Activated B cell treated with CpG ODN at 0.5 μM for 24 hours (primary cell): Measurements from ENCODE around the gene POLL. TPM values are rescaled to one million over a fixed set of nuclear protein-coding genes. Genes with fewer than 3 reads are reported as not detected.
A peak's percentile ranks its signal among the peaks of the same experiment; 100 is the strongest.
"Not testable (repeated sequence)": the region's sequence is repeated elsewhere in the genome, so short reads cannot be mapped to it uniquely, and the experiment has no call there.

Experiments used
- ATAC-seq: fragments of 200-7000 bp; cut with Tn5 transposase; one replicate; pipeline ENCODE4 v1.10.0; 2021; ENCODE audit warnings: low read depth, mild to moderate bottlenecking, moderate library complexity
- CTCF ChIA-PET: fragments of 350-600 bp; sonication (Branson Sonifier 250); formaldehyde crosslinking; loops from one replicate; lab custom pipeline; 2021; ENCODE audit warnings: antibody characterized with exemption; lab: Charles Lee
- POLR2A ChIA-PET: fragments of 350-600 bp; sonication (Branson Sonifier 250); formaldehyde crosslinking; loops from one replicate; lab custom pipeline; 2021; ENCODE audit warnings: antibody characterized with exemption; lab: Charles Lee
- DNase-seq: peaks from one replicate; pipeline ENCODE4 v3.0.0; 2022
- H3K27ac Mint-ChIP-seq: one replicate; pipeline ENCODE4 v1.8.0; 2020; ENCODE audit warnings: mixed read lengths
- H3K27me3 Mint-ChIP-seq: one replicate; pipeline ENCODE4 v1.8.0; 2021; ENCODE audit warnings: mixed read lengths
- H3K36me3 Mint-ChIP-seq: one replicate; pipeline ENCODE4 v1.8.0; 2021; ENCODE audit warnings: low read depth, mixed read lengths
- H3K4me1 Mint-ChIP-seq: one replicate; pipeline ENCODE4 v1.8.0; 2021; ENCODE audit warnings: mixed read lengths
- H3K4me3 Mint-ChIP-seq: one replicate; pipeline ENCODE4 v1.8.0; 2020; ENCODE audit warnings: mild to moderate bottlenecking, mixed read lengths
- H3K9me3 Mint-ChIP-seq: one replicate; pipeline ENCODE4 v1.8.0; 2020; ENCODE audit warnings: mixed read lengths
- CTCF ChIP-seq: fragments of 200-600 bp; IDR thresholded peaks from one replicate; pipeline ENCODE4 v1.8.0; 2022; ENCODE audit warnings: antibody characterized with exemption, mild to moderate bottlenecking
- intact Hi-C: fragments of 100-400 bp; cut with micrococcal nuclease; formaldehyde crosslinking; loops from one replicate; pipeline ENCODE4 v1.15.1; 2024
- total RNA-seq: library from RNA; stranded (reverse); gene quantifications from 2 replicates; pipeline ENCODE4 v1.2.3, GENCODE V29; 2022

The POLL gene
- 35.0 and 39.5 TPM in 2 replicates for total RNA-seq

DNA sequence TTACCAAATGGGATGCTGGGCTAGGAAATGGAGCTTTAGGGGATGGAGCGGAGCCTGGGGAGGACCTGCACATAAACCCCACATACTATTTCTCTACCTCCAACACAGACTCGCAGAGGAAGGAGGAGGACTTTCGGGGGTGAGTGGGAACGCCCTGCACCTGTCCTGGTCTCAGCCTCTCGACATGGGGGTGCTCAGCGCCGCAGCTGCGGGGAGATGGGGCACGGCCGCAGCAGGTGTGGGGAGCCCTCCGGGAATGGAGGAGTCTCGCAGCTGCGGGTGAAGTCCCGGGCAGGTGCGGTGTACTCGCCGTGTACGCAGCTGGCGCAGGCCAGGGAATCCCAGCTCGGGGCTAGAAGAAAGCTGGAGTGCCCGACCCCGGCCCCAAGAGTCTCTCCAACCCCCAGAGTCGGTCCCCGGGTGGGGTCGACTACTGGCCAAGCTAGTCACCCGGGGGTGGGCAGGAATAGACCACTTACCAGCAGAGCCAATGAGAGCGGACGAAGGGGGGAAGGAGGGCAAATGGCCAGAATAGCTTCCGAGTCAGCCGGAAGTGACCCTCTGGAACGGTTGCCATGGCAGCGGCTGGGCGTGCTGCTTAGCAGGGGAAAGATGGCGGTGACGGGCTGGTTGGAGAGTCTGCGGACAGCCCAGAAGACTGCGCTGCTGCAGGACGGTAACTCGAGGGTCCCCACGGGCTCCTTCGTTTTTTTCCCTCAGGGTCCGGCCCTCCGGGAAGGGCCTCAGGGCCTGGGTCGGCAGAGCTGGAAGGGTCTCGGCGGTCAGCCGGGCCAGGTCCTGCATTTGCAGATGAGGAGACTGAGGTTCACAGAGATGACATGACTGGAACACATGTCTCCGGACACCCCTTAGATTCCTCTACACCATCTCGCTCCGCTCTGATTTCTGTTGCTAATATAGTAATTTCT, at the start of gene POLL, which contains the start of gene DPCD:
Gene POLL (minus strand): TSS at position 533 of the 929 bp plus-strand sequence. CDS start 897 bp downstream, outside the sequence.
Gene DPCD (plus strand): TSS at position 597 of the 929 bp plus-strand sequence. CDS start 16 bp downstream, at position 613.
- no peaks in the 10 kb centered on the region for H3K27me3 Mint-ChIP-seq
- H3K4me3 Mint-ChIP-seq = peak within 1 kb of the TSS; percentile 92
- H3K9me3 Mint-ChIP-seq = no peaks in the 10 kb centered on the region
- ChIA-PET POLR2A (interaction anchor here (0.5 to 1.0 kb wide), 5 partner anchors 8 to 467 kb away, joined by 3 to 10 read pairs (median 3); partner anchors contain the start of gene FBXW4), CTCF (interaction anchor here (1.0 to 3.8 kb wide), 3 partner anchors 16 to 375 kb away, joined by 4 to 14 read pairs (median 4); no protein-coding TSS in a partner anchor)
- peaks cover 23% of the 10 kb centered on the region for H3K36me3 Mint-ChIP-seq
- TF ChIP-seq CTCF = no peak
- intact Hi-C loops = loop anchor here (1.0 to 5.0 kb wide), 4 partner anchors 18 to 484 kb away; partner anchors contain the start of genes BTRC and NPM3
- peak; percentile 83 for DNase-seq
- ATAC-seq = peak; percentile 97
- peaks cover 19% of the 10 kb centered on the region for H3K4me1 Mint-ChIP-seq
- H3K27ac Mint-ChIP-seq = peak within 1 kb of the TSS; percentile 80

DNA sequence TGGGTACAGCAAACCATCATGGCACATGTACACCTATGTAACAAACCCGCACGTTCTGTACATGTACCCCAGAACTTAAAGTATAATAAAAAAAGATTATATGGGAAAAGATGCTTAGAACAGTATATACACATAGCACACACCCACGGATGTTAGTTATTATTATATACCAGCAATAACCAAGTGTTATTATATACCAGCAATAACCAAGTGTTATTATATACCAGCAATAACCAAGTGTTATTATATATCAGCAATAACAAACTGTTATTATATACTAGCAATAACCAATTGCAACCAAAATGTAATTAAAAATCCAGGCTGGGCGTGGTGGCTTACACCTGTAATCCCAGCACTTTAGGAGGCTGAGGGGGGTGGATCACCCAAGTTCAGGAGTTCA, 45.5 kb upstream of the POLL start:
- H3K27me3 Mint-ChIP-seq, H3K27ac Mint-ChIP-seq, DNase-seq, H3K4me1 Mint-ChIP-seq, CTCF ChIA-PET, intact Hi-C loops, ATAC-seq, POLR2A ChIA-PET, H3K4me3 Mint-ChIP-seq, H3K9me3 Mint-ChIP-seq: not testable (repeated sequence)
- peaks cover 61% of the 10 kb centered on the region for H3K36me3 Mint-ChIP-seq

- intact Hi-C loops = no loop called here
- TF ChIP-seq CTCF = no peak
Measured at GRCh38 chr10:101631821-101632475, 43.9 kb upstream of the POLL start.

DNA sequence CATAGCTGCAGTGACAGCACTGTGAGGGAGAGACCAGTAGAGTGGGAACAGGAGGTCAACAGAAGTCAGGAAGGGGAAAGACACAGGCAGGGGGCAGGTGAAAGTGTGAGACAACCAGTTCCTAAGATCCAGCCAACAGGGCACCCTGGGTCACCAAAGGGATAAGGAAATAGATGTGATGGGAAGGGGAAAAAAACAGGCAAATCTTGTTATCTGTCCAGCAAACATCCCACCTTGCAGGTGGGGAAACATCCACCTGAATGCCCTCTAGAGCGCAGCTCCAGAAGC, 42.5 kb upstream of the POLL start:
- Mint-ChIP-seq H3K4me1 (no peaks in the 10 kb centered on the region), H3K27me3 (no peaks in the 10 kb centered on the region), H3K9me3 (no peaks in the 10 kb centered on the region), H3K27ac (no peak overlapping the region), H3K36me3 (peaks cover 61% of the 10 kb centered on the region), H3K4me3 (no peak overlapping the region)
- ChIA-PET POLR2A (no interaction called here), CTCF (no interaction called here)
- intact Hi-C loops = no loop called here
- DNase-seq (no peak), ATAC-seq (no peak)
- no peak for TF ChIP-seq CTCF

More at GRCh38 chr10:101631821-101632475, 43.9 kb upstream of the POLL start:
- ChIA-PET POLR2A (no interaction called here), CTCF (no interaction called here)
- no peak overlapping the region for H3K27ac Mint-ChIP-seq
- peaks cover 62% of the 10 kb centered on the region for H3K36me3 Mint-ChIP-seq
- ATAC-seq (no peak), DNase-seq (no peak)
- H3K27me3 Mint-ChIP-seq = no peaks in the 10 kb centered on the region
- H3K4me1 Mint-ChIP-seq = no peaks in the 10 kb centered on the region
- H3K4me3 Mint-ChIP-seq = no peak overlapping the region
- no peaks in the 10 kb centered on the region for H3K9me3 Mint-ChIP-seq

DNA sequence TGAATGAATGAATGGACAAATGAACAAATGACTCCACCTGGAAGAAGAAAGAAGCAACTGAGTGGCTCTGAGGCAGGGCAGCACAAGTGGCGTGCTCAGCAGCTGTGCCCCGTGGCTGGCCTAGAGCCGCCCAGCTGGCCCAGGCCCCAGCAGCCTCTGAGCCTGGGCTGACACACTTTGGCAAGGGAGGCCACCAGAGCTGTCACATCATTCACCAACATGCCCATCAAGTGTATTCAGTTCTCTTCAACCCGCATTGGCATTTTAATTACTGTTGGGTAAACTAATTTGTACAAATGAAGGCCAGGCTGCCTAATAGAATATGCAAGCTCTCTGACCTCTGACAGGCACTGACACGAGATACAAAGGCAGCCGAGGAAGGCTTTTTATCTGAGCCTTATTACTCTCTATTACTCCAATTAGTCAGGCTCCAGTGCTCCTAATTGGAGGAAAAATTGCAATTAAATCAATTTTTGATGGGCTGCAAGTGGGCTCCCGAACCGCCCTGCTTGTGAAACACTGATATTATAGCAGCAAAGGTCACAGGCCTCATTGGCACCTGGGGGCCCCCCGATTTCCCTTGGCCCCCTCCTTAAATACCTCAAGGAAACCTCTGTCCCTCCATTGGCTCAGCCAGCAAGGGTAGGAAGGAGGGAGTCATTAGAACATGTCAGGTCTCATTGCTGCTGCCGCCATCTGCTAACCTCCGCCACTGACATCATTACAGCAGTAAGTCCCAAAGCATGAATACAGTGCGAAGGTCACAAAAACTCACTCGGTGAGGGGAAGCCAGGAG, 42.0 kb upstream of the POLL start:
- DNase-seq (no peak), ATAC-seq (no peak)
- H3K9me3 Mint-ChIP-seq = no peaks in the 10 kb centered on the region
- POLR2A ChIA-PET = no interaction called here
- H3K27me3 Mint-ChIP-seq = no peaks in the 10 kb centered on the region
- peaks cover 3% of the 10 kb centered on the region for H3K4me1 Mint-ChIP-seq
- TF ChIP-seq CTCF = no peak
- peaks cover 65% of the 10 kb centered on the region for H3K36me3 Mint-ChIP-seq
- CTCF ChIA-PET = no interaction called here
- no peak overlapping the region for H3K4me3 Mint-ChIP-seq
- intact Hi-C loops = no loop called here
- no peak overlapping the region for H3K27ac Mint-ChIP-seq
